HuH-7 (cell line): ENCODE data around the gene IKBKE.

Source experiments
- DNase-seq: peaks from one replicate; pipeline ENCODE4 v3.0.0; 2011; ENCODE audit warnings: low spot score

The IKBKE gene

GRCh38 chr1:206541236-206541833 lies 71.1 kb downstream of the IKBKE start:
- DNase-seq, result no peak

GRCh38 chr1:206544562-206545257 lies 74.4 kb downstream of the IKBKE start:
- DNase-seq, result peak; percentile 77

GRCh38 chr1:206545351-206545750 lies 75.1 kb downstream of the IKBKE start:
- no peak for DNase-seq
